GM18499 (cell line): ENCODE results near the gene C1R.

Source experiments
- ATAC-seq: cut with Tn5 transposase; IDR thresholded peaks from one replicate; pipeline ENCODE4 v1.9.1; 2021; ENCODE audit warnings: moderate number of reproducible peaks; ENCODE audit not compliant: insufficient read depth, unreplicated experiment

Gene C1R

DNA sequence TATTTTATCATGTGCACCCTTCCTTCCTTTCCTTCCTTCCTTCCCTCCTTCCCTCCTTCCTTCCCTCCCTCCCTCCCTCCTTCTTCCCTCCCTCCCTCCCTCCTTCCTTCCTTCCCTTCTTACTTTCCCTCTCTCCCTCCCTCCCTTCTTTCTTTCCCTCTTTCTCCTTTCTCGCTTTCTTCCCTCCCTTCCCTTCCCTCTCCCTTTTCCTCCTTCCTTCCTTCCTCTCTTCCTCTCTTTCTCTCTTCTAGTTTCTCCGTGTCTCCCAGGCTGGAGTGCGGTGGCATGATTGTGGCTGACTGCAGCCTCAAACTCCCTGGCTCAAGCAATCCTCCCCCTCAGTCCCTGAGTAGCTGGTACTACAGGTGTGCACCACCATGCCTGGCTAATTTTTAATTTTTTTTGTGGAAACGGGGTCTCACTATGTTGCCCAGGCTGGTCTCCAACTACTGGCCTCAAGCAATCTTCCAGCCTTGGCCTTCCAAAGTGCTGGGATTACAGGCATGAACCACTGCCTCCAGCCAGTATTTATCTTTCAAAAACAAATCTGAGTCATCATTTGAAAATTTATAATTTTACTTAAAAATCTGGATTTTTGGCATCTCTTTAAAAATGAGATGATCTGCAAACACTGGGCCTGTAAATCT, 8.9 kb upstream of the C1R start:
- no peak for ATAC-seq

DNA sequence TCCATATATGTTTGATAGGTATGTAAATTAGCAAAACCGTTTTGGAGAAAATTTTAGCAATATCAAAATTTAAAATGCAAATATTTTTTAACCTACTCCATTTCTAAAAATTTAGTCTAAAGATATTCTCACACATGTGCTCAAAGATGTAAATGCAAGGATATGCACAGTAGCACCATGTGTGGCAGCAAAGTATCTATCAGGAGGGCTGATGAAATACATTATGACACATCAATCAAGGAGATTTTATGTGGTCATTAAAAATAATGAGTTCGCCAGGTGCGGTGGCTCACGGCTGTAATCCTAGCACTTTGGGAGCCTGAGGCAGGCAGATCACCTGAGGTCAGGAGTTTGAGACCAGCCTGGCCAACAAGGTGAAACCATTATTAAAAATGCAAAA, 8.0 kb upstream of the C1R start:
- ATAC-seq = no peak

DNA sequence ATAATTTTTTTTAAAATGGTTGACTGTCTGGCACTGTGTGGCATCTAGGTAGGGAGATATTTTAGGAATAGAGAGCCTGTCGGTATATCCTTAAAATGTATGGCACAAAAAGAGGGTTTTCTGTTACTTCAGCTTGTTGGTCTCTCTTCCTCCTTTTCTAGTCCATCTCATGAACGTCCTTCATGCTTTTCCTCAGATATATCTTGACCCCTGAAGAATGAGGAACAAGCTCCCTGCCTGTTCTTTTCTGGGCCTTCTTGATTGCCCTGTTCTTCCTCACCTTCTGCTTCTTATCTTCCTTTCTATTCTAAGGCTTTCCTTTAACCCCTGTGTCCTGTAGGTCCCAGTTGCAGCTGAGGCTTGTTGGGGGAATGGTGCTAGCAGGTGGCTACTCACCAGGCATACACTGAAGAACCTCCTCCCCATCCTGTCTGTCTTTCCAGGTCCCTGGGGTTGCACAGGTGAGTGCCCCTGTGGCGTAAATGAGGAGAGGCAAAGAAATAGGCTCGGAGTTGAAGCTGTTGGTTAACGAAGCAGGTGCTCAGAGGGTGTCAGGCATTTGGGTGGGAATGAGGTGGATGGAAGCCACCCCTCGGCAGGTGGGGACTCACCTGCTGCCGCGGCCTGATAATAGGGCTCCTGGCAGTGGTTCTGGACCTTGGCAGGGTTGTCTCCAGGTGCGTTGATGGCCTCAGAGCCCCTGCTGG, 7.2 kb upstream of the C1R start:
- no peak for ATAC-seq

DNA sequence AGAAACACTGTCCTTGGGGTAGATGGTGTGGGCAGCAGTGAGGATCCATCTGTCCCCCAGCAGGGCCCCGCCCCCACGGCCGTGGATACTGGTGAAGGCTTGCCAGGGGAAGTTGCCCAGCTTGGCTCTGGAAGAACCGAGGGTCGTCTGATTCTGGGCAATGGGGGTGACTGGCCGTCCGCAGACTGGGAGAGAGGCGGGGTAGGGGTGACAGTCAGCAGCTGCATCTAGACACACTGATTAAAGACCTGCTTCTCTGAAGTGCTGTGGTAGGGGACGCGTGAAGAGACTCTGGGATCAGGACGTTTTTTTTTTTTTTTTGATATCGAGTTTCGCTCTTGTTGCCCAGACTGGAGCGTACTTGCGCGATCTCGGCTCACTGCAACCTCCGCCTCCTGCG, 4.7 kb upstream of the C1R start:
- ATAC-seq = no peak

DNA sequence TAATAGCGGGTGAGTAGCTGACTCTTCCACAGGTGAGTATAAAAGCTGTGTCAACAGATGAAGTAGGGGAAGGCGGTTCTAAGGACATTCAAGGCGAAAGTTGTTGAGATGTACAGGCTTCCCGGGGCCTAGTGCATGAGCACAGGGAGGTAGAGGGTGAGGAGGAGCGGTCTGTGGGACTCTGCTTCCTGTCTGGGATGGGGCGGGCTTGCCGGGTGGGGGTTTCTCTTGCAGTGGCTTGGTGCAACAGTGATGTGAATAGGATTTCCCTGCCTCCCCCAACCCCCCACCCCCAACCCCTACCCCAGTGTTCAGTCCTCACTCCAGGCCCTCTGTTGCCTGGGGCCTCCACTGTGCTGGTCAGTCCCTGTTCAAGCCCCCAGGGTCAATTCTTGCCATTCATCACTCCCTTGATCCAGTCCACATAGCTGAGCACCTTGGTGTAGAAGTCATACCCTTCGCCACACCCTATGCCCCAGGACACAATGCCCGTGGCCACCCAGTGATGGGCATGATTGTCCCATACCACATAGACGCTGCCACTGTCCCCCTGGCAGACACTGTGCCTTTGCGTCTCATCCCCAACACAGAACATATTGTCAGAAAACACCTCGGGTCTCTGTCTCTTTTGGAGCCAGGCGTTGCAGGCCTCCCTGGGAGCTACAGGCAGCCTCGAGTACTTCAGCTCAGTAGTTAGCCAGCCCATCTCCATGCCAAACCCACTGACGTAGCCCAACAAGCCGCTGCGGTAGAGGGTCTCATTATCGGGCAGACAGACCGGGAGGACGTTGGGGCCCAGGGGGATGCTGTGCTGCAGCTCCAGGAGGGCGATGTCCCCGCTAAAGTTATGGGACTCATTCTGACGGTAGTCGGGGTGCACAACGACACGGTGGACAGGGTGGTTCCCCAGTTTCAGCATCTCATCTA, 4.0 kb upstream of the C1R start:
- no peak for ATAC-seq

DNA sequence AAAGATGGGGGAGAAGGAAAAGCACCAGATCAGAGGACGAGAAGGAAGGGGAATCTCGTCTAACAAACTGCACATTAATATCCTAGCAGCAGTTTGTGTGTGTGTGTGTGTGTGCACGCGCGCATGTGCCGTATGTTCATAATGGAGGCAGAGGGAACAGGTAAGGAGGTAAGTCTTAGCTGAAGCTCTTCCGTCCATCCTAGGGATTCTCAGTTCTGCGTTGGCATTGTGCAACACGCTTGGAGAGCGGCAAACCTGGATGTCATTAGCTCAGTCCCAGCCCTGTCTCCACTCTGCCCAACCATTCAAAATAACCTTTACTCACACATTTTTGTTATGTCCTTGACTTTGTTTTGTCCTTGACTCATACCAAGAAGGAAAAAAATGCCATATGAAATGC, 1.6 kb upstream of the C1R start:
- ATAC-seq = no peak

DNA sequence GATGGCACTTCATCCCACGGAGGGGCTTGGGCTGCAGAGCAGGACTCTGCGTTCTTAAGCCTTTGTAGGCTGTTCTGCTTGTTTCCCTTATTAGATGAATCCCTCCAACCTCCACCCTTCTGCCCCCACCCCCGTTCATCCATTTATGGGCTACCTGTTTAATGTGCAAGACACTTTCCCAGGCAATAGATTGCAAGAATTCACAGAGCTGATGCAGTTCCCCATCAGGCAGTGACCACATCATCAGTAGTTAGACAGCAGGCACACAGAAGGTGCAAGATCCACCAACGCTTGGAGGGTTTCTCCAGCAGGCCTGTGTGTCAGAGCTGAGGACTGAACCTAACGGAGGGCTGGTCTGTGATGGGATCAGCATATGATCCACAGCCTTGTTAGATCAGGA, 1.2 kb upstream of the C1R start:
- ATAC-seq = no peak

DNA sequence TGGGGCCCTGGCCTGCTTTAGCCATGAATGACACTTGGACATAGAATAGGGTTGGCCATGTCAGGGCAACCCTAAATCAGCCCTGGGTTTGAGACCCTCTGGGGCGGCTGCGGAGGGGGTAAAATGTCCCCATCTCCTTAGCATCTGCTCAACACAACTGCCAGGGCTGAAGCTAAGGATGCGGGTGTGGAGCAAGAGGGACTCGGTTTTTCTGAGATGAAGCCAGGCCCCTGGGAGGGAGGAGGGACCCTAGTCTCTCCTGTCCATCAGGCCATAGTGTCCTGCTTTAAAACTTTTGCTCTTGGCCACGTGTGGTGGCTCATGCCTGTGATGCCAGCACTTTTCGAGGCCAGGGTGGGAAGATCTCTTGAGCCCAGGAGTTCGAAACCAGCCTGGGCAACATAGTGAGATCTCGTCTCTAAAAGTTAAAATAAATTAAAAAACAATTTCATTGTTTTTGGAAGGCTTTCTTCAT, 778 bp upstream of the C1R start:
- ATAC-seq = no peak

DNA sequence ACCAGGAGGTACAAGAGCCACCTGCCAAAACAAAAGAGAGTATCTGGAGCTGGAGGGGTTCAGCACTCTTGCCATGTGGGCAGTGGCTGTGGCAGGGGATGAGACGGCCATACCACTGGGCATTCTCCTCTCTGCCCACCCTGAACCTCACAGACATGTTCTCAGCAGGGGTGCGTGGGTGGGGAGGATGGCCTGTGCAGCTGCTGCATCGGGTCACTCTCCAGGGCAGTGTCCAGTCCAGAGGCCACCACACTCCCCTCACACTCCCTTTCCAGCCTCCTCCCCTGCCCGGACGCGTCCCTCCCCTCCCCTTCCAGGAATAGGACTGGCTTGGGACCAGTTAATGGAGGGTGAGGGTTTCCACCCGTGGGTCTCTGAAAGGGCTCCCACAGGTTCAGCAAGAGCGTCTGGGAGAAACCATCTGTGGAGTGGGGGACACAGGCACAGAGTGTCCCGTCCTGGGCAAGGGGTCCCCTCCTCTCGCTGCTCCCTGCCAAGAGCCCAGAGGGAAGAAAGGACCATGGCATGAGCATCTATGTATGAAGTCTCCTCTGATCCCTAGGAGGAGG, 501 bp downstream of the C1R start:
- ATAC-seq = no peak

DNA sequence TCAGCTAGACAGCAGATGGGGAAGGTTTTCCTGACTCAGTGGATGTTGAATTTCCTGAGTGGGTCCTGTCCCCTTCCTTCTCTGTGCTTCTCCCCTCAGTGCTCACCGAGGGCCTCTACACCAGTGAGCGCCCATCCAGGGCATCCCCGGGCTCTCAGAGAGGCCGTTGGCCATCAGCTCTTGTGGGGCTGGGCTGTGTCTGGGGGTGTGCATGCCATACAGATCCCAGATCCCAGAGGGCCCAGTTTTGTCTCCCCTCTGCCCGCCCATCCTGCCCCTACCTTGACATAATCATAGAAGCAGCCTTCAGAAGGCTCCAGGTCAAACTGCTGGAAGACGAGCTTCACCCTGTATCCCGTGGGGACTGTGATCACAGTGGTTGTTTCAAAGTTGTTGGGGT, 1.1 kb downstream of the C1R start:
- no peak for ATAC-seq

DNA sequence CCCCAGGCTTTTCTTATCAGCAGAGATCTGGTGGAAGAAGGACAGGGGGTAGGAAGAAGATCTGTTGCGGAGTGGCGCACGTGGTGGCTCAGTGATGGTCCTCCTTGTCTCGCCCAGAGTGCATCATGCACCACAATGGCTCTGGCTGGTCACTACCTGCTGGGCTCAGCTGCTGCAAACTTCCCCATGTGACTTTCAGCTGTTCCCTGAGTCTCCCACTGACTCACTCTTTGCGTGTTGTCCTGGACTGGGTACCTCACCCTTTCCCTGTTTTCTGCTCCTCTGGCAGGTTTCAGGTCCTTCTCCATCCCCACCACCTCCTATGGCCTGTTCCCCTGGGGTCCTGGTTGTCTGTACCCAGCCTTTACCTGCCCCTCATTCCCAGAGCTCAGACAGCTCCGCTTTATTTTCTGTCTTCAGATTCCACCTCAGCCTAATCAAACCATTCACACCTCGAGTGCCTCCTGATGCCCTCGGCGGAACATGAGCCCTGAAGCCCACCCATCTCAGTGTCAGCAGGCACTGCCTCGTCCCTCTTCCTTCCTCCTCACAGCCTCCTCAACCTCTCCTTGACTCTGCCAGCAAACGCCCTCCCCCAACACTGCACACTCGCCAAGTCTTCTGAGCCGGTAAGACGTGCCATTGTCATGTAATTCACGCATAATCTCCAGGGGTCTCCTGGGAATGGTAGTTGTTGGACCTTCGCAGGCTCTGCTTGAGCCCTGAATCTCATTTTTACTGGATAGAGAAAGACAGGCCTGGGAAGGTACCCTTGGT, 1.8 kb downstream of the C1R start:
- ATAC-seq = no peak

DNA sequence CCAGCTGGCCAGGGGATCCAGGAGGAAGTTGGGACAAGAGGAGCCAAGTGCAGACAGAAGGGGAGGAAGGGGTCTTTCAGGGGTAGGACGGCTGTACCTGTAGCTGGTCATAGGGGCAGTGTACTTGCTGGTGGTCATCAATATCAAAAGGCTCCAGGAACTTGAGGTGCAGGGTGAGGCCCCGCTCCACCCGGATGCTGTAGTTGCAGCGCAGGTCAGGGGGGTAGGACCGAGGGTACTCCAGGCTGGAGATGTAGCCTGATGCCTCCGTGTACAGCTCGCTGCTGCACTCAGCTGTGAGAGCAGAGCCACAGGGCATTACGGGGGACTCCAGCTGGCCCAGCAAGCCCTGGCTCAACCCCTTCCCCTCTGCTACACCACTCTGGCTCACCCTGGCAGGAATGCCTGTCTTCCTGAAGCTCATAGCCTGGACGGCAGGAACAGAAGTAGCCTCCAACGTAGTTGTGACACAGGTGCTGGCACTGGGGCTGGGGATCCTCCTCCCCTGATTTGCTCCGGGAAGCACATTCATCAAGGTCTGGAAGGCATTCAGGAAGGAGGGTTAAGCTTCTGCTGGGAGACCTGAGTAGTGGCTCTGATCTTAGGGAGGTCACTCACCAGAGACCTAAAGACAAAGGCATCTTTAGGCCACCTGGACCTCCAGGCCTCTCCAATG, 2.9 kb downstream of the C1R start:
- ATAC-seq = no peak

DNA sequence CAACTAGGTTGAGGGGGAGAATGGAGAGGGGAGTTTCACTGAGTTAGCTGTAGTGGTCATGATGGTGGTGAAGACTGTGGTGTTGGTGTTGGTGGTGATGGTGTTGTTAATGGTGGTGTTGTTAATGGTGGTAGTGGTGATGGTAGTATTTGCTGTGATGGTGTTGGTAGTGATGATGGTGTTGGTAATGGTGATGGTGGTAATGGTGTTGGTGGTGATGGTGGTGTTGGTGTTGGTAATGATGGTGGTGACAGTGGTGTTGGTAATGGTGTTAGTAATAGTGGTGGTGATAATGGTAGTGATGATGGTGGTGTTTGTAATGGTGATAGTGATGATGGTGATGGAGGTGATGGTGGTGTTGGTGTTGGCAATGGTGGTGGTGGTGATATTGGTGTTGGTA, 9.1 kb downstream of the C1R start:
- ATAC-seq = no peak

DNA sequence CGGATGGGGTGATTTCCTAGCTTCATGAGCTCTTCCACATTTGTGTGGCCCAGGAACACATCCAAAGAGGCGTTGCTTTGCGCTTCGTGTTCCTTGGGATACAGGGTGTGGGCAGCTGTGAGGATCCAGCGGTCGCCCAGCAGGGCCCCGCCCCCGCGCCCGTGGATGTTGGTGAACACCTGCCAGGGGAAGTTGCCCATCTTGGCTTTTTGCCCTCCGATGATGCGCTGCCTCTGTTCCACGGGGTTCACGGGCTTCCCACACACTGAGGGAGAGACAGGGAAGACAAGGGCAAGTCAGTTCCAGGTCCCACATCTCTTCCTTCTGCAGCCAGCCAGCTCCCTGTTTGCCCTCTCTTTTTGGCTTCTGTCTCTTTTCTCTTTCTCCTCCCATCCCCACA, 11.2 kb downstream of the C1R start:
- no peak for ATAC-seq

DNA sequence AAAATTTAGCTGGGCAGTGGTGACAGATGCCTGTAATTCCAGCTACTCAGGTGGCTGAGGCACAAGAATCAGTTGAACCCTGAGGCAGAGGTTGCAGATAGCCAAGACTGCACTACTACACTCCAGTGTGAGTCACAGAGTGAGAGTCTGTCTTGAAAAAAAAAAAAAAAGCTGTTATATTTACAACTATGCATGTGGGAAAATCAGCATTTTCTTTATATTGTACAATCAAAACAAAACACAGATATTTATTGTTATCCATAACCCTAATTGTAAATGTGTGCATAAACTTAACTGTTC, 12.5 kb downstream of the C1R start:
- ATAC-seq = no peak

DNA sequence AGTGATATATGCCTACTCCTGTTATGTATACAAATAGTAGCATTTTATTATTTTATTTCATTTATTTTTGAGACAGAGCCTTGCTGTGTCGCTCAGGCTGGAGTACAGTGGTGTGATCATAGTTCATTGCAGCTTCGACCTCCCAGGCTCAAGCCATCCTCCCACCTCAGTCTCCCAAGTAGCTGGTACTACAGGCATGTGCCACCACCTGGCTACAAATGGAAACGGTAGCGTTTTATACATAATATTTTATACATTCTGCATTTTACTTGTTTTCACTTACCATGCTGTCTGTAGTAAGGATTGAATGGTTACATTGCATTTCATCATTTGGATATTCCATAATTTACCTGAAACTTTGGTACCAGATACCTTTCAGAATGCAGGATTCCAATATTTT, 14.1 kb downstream of the C1R start:
- no peak for ATAC-seq

DNA sequence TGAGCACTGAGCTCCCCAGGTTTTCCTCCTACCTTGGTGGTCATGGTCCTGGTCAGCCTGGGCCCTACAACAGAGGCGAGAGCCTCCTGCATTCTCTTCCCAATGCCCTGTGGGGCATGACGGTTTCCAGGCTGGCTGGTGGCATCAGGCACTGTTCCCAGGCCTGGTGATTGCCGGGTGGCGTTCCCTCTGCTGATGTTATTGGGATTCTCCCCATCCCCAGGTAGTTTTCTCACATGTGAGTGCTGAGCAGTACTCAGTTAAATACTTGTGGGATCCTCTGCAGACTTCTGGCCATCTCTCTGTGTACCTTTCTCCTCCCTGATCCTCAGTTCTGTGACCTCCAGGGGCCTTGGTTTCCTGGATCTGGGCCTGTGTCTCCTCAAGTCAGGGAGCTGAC, 15.8 kb downstream of the C1R start:
- no peak for ATAC-seq

DNA sequence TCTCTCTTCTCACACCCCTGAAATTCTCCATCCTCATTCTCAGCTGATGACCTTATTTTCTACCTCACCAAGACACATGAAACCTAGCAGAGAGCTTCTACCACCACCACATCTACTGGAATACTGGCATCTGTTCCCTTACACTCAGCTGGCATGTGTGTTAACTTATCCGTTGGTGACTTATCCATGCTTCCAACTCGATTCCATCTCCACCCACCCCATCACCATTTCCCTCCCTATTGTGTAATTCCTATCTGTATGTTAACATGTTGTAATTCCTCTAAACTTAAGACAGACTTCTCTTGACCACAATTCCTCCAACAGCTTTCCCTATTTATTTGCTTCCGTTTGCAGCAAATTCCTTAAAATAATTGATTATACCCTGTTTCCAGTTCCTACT, 16.3 kb downstream of the C1R start:
- ATAC-seq = no peak

DNA sequence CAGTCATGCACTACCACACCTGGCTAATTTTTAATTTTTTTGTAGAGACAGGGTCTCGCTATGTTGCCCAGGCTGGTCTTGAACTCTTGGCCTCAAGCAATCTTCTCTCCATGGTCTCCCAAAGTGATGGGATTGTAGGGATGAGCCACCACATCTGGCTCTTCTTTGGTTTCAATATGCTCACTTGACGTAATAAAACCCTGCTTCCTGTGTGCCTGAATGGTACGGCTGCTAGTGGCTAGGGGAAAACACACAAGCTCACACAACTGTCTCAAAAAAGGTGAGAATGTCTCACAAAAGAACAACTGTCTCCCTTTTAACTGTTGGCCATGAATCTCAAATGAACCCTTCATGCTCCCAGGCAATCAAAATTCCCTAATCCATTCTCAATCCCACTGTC, 16.7 kb downstream of the C1R start:
- ATAC-seq = no peak

DNA sequence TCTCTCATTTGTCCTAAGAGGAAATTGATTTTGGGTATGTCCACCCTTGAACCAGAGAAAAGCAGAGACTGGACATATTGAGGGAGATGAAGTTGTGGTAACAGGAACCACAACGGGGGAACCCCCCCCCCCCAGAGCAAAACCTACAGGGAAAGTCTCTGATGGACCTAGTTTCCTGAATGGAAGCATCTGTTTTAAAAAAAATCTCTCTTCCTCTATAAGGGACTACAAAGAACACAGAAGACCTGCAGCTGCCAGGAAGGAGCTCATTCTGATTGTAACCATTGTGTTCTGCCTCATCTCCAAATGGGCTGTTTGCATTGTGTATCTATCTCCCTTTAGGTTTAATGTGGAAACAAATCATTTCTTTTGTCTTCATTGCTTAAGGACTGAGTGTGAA, 18.3 kb downstream of the C1R start:
- no peak for ATAC-seq
